Measurements from ENCODE around the gene RDH11. TPM values are rescaled to one million over a fixed set of nuclear protein-coding genes. Genes with fewer than 3 reads are reported as not detected.

Gene RDH11
- polyA plus RNA-seq, 1 experiment = 80.3 TPM

GRCh38 chr14:67694791-67695393 lies 672 bp downstream of the RDH11 start:
- DNase-seq (ENCODE audit: low read depth) = peak; percentile 51
- ChIA-PET POLR2A (no interaction called here), CTCF (interaction anchor here (1.0 to 4.7 kb wide), 5 partner anchors 10 to 104 kb away, joined by 3 to 29 read pairs (median 4); no protein-coding TSS in a partner anchor)
- no peaks in the 10 kb centered on the region for H3K27me3 ChIP-seq (ENCODE audit: control insufficient read depth, insufficient read depth, low read length)
- peaks cover 4% of the 10 kb centered on the region for H3K36me3 ChIP-seq (ENCODE audit: control insufficient read depth, insufficient read depth, low read length)
- TF ChIP-seq CTCF (IDR thresholded peaks at IDR 0.05; ENCODE audit: insufficient read depth, low read depth, low read length) = no peak
- peak overlapping the region; percentile 64 for H3K4me3 ChIP-seq (ENCODE audit: low read depth, low read length)

- Histone ChIP-seq H3K36me3 (ENCODE audit: control insufficient read depth, insufficient read depth, low read length) (peaks cover 17% of the 10 kb centered on the region), H3K27me3 (ENCODE audit: control insufficient read depth, insufficient read depth, low read length) (no peaks in the 10 kb centered on the region), H3K4me3 (ENCODE audit: low read depth, low read length) (no peak overlapping the region)
- DNase-seq (ENCODE audit: low read depth) = no peak
- ChIA-PET CTCF (interaction anchor here (0.6 kb wide), 1 partner anchor 104 kb away, joined by 4 read pairs; no protein-coding TSS in a partner anchor), POLR2A (no interaction called here)
- no peak for TF ChIP-seq CTCF (IDR thresholded peaks at IDR 0.05; ENCODE audit: insufficient read depth, low read depth, low read length)
These were observed 5.6 kb downstream of the RDH11 start for GRCh38 chr14:67690011-67690410.

GRCh38 chr14:67683842-67684241 lies 11.7 kb downstream of the RDH11 start:
- ChIA-PET POLR2A (no interaction called here), CTCF (interaction anchor here (1.9 kb wide), 1 partner anchor 113 kb away, joined by 4 read pairs; no protein-coding TSS in a partner anchor)
- H3K4me3 ChIP-seq (ENCODE audit: low read depth, low read length) = no peak overlapping the region
- H3K27me3 ChIP-seq (ENCODE audit: control insufficient read depth, insufficient read depth, low read length) = no peaks in the 10 kb centered on the region
- H3K36me3 ChIP-seq (ENCODE audit: control insufficient read depth, insufficient read depth, low read length) = peaks cover 10% of the 10 kb centered on the region; the same call in 1 of the 2 replicates
- no peak for TF ChIP-seq CTCF (IDR thresholded peaks at IDR 0.05; ENCODE audit: insufficient read depth, low read depth, low read length)
- DNase-seq (ENCODE audit: low read depth) = no peak

GRCh38 chr14:67680941-67681340 lies 14.6 kb downstream of the RDH11 start:
- Histone ChIP-seq H3K4me3 (ENCODE audit: low read depth, low read length) (no peak overlapping the region), H3K27me3 (ENCODE audit: control insufficient read depth, insufficient read depth, low read length) (no peaks in the 10 kb centered on the region), H3K36me3 (ENCODE audit: control insufficient read depth, insufficient read depth, low read length) (peaks cover 7% of the 10 kb centered on the region)
- CTCF ChIA-PET = interaction anchor here (1.0 kb wide), 1 partner anchor 110 kb away, joined by 3 read pairs; no protein-coding TSS in a partner anchor
- no peak for TF ChIP-seq CTCF (IDR thresholded peaks at IDR 0.05; ENCODE audit: insufficient read depth, low read depth, low read length)
- DNase-seq (ENCODE audit: low read depth) = no peak
- POLR2A ChIA-PET = no interaction called here

- Histone ChIP-seq H3K36me3 (ENCODE audit: control insufficient read depth, insufficient read depth, low read length) (peaks cover 5% of the 10 kb centered on the region), H3K4me3 (ENCODE audit: low read depth, low read length) (no peak overlapping the region), H3K27me3 (ENCODE audit: control insufficient read depth, insufficient read depth, low read length) (no peaks in the 10 kb centered on the region)
- POLR2A ChIA-PET = no interaction called here
- CTCF ChIA-PET = interaction anchor here (0.6 to 1.0 kb wide), 2 partner anchors 22 to 109 kb away, joined by 3 read pairs; no protein-coding TSS in a partner anchor
- no peak for DNase-seq (ENCODE audit: low read depth)
- TF ChIP-seq CTCF (IDR thresholded peaks at IDR 0.05; ENCODE audit: insufficient read depth, low read depth, low read length) = no peak
These were observed 15.4 kb downstream of the RDH11 start for GRCh38 chr14:67680121-67680602.
